Neural cell (in vitro differentiated cells): Measurements from ENCODE around the gene CSH1. TPM values are rescaled to one million over a fixed set of nuclear protein-coding genes. Genes with fewer than 3 reads are reported as not detected.
"Not testable (repeated sequence)": the region's sequence is repeated elsewhere in the genome, so short reads cannot be mapped to it uniquely, and the experiment has no call there.

Experiments used
- H2AFZ ChIP-seq: fragments of 200-600, 300-800 bp; sonication (generic), shearing (Covaris generic); 2 replicates; pipeline ENCODE4 v1.6.0; 2014; ENCODE audit warnings: low read depth, mild to moderate bottlenecking, antibody characterized with exemption, low read length, moderate library complexity
- H3F3A ChIP-seq: fragments of 200-600 bp; shearing (Covaris generic); 2 replicates; pipeline ENCODE4 v1.6.1; 2016; ENCODE audit warnings: mild to moderate bottlenecking, moderate library complexity, mixed read lengths, antibody characterized with exemption, low read length; ENCODE audit not compliant: insufficient read depth, poor library complexity, severe bottlenecking
- H3K27ac ChIP-seq: fragments of 200-600, 300-800 bp; sonication (generic), shearing (Covaris generic); 2 replicates; pipeline ENCODE4 v1.5.1; 2014; ENCODE audit warnings: mild to moderate bottlenecking, low read length, moderate library complexity
- H3K27me3 ChIP-seq: fragments of 300-800, 200-600 bp; sonication (generic), shearing (Covaris generic); 2 replicates; pipeline ENCODE4 v1.6.0; 2014; ENCODE audit warnings: mild to moderate bottlenecking, low read depth, low read length, moderate library complexity; ENCODE audit not compliant: insufficient read depth
- H3K36me3 ChIP-seq: fragments of 300-800, 200-600 bp; sonication (generic), shearing (Covaris generic); 2 replicates; pipeline ENCODE4 v1.5.1; 2014; ENCODE audit warnings: mild to moderate bottlenecking, antibody characterized with exemption, low read length, moderate library complexity; ENCODE audit not compliant: insufficient read depth
- H3K4me2 ChIP-seq: fragments of 300-800, 200-600 bp; sonication (generic), shearing (Covaris generic); 2 replicates; pipeline ENCODE4 v1.6.0; 2014; ENCODE audit warnings: mild to moderate bottlenecking, low read length
- H3K4me3 ChIP-seq: fragments of 300-800, 200-600 bp; sonication (generic), shearing (Covaris generic); 2 replicates; pipeline ENCODE4 v1.5.1; 2014; ENCODE audit warnings: mild to moderate bottlenecking, low read length, moderate library complexity
- H3K79me2 ChIP-seq: fragments of 200-600 bp; shearing (Covaris generic); replicated peaks from 2 replicates; pipeline ENCODE4 v1.6.0; 2014; ENCODE audit warnings: mild to moderate bottlenecking, low read length, moderate library complexity; ENCODE audit not compliant: insufficient read depth
- H3K9ac ChIP-seq: fragments of 300-800, 200-600 bp; sonication (generic), shearing (Covaris generic); 2 replicates; pipeline ENCODE4 v1.6.1; 2016; ENCODE audit warnings: mild to moderate bottlenecking, low read length, mixed read lengths
- H3K9me2 ChIP-seq: fragments of 200-600 bp; shearing (Covaris generic); 2 replicates; pipeline ENCODE4 v1.6.1; 2016; ENCODE audit warnings: mild to moderate bottlenecking, low read length, mixed read lengths; ENCODE audit not compliant: insufficient read depth
- H3K9me3 ChIP-seq: fragments of 200-600, 300-800 bp; sonication (generic), shearing (Covaris generic); 2 replicates; pipeline ENCODE4 v1.6.1; 2016; ENCODE audit warnings: mild to moderate bottlenecking, mixed run types, low read length, moderate library complexity, mixed read lengths
- H4K20me1 ChIP-seq: fragments of 200-600 bp; shearing (Covaris generic); 2 replicates; pipeline ENCODE4 v1.6.1; 2016; ENCODE audit warnings: mild to moderate bottlenecking, mixed run types; ENCODE audit not compliant: insufficient read depth
- EP300 ChIP-seq: fragments of 450-650 bp; conservative IDR thresholded peaks from 2 replicates; pipeline ENCODE4 v1.6.1; 2014; ENCODE audit warnings: antibody characterized with exemption, mild to moderate bottlenecking, moderate library complexity; ENCODE audit not compliant: poor library complexity, severe bottlenecking
- EZH2 ChIP-seq: fragments of 200-600, 300-800 bp; shearing (Covaris generic), sonication (generic); IDR thresholded peaks from 2 replicates; pipeline ENCODE4 v1.6.1; 2014; ENCODE audit warnings: antibody characterized with exemption, low read length, borderline replicate concordance, mild to moderate bottlenecking; ENCODE audit not compliant: insufficient read depth, poor library complexity, severe bottlenecking
- MXI1 ChIP-seq: fragments of 450-650 bp; conservative IDR thresholded peaks from 2 replicates; pipeline ENCODE4 v1.6.1; 2014; ENCODE audit warnings: antibody characterized with exemption, mild to moderate bottlenecking; ENCODE audit not compliant: poor library complexity, severe bottlenecking
- POLR2AphosphoS5 ChIP-seq: IDR thresholded peaks from 2 replicates; pipeline ENCODE4 v1.6.1; 2012
- RAD21 ChIP-seq: fragments of 450-650 bp; conservative IDR thresholded peaks from 2 replicates; pipeline ENCODE4 v1.6.1; 2014; ENCODE audit warnings: antibody characterized with exemption, mild to moderate bottlenecking, moderate library complexity
- SMC3 ChIP-seq: fragments of 450-650 bp; conservative IDR thresholded peaks from 2 replicates; pipeline ENCODE4 v1.6.1; 2014; ENCODE audit warnings: antibody characterized with exemption, mild to moderate bottlenecking, moderate library complexity; ENCODE audit not compliant: poor library complexity
- TAF1 ChIP-seq: IDR thresholded peaks from 2 replicates; pipeline ENCODE4 v1.6.1; 2012; ENCODE audit warnings: low read depth
- polyA minus RNA-seq: library from RNA; depleted of rRNA, polyadenylated mRNA; stranded (reverse); fragments of >200 nt; gene quantifications from 2 replicates; pipeline ENCODE4 v1.2.3, GENCODE V29; 2014
- polyA plus RNA-seq: library from polyadenylated mRNA; depleted of rRNA; stranded (reverse); fragments of >200 nt; gene quantifications from 2 replicates; pipeline ENCODE4 v1.2.3, GENCODE V29; 2014
- TF ChIP-seq, protein P1 (sequence below): IDR thresholded peaks from 2 replicates; pipeline ENCODE4 v1.6.1; 2012; ENCODE audit warnings: borderline replicate concordance
- TF ChIP-seq, protein P2 (sequence below): fragments of 450-650 bp; IDR thresholded peaks from 2 replicates; pipeline ENCODE4 v1.5.1; 2014; ENCODE audit warnings: antibody characterized with exemption, mild to moderate bottlenecking, moderate library complexity; ENCODE audit not compliant: poor library complexity, severe bottlenecking

Gene CSH1
- polyA plus RNA-seq (not detected in 2 replicates), polyA minus RNA-seq (not detected in 2 replicates)

DNA sequence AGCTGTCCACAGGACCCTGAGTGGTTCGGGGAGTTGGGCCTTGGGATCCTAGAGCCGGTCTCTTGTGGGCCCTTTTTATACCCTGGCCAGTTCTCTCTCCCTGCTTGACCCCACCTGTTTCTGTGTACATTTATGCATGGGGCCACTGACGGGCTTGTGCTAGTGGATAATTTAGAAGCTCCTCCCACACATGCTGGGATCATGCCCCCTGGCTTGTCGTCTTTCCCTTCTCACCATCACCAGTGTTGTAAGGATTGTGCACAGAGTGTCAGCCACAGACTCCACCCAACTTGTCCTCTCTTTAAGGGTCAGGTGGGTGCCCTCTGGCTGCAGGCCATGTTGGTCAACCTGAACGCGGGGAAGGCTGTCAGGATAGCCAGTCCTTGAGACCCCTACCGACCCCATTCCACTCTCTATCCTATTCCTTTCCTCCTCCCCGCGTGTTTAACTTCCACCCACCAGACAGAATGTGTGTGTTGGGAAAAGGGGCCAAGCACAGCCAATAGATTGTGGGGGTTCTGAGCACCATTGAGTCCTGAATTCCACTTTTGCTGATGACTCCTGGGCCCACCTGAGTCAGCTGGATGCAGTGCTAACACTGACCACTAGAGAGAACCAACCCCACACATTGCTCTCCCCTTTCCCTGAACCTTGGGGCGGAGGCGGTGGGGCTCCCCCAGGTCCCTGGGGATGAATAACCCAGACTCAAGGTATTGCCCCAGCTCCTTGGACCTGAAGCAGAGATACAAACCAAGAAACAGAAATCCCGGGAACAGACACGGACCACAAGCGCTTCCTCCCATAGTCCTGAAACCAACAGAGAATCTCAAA, at the start of gene CSH1:
Gene CSH1, minus strand, starts transcription at position 51 of the 831 bp plus-strand sequence. CDS start 63 bp downstream, outside the sequence.
- H3K9me2 ChIP-seq, H3K27me3 ChIP-seq, H3F3A ChIP-seq, H3K36me3 ChIP-seq, H2AFZ ChIP-seq, H3K4me2 ChIP-seq, H3K4me3 ChIP-seq, H3K9ac ChIP-seq, H4K20me1 ChIP-seq, H3K79me2 ChIP-seq, H3K9me3 ChIP-seq, H3K27ac ChIP-seq: not testable (repeated sequence)

DNA sequence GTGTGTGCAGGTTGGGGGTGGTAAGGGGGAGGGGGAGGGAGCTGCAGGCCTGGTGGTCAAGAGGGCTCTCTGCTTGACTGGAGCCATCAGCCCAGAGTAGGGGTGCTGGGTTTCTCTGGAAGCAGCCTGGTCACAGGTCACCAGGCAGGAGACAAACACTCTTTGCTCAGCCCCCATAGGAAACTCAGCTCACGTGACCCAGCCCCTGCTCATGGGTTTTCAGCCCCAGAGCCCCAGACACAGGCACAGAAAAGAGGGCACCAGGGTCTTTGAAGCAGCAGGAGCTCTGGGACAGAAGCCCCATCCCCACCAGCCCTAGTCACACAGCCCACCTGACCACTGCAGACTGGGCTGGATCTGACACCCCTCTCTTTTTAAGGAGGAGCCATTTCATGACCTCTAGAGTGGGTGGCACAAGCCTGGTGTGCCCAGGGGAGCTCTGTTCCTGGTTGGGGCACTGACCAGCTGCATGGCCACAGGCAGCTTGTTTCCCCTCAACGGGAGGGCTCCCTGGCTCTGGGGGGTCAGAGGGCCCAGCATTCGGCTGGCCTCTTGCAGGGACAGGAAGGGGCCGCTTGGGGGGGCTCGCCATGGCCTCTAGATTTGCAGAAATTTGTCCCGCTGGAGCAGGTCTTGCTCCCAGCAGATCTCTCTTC, 49.5 kb upstream of the CSH1 start:
- Histone ChIP-seq H3K9me3 (peaks cover 3% of the 10 kb centered on the region), H3K4me2 (no peak overlapping the region), H3K79me2 (no peaks in the 10 kb centered on the region), H3K9ac (no peak overlapping the region), H4K20me1 (no peaks in the 10 kb centered on the region), H3K27me3 (no peaks in the 10 kb centered on the region), H2AFZ (no peak overlapping the region), H3K9me2 (no peaks in the 10 kb centered on the region), H3K4me3 (no peak overlapping the region), H3K36me3 (no peaks in the 10 kb centered on the region), H3K27ac (no peak overlapping the region), H3F3A (no peaks in the 10 kb centered on the region)
- TF ChIP-seq TAF1 (no peak), MXI1 (no peak), EZH2 (no peak), SMC3 (no peak), POLR2AphosphoS5 (no peak), EP300 (no peak), RAD21 (no peak)
- TF ChIP-seq, protein P1, sequence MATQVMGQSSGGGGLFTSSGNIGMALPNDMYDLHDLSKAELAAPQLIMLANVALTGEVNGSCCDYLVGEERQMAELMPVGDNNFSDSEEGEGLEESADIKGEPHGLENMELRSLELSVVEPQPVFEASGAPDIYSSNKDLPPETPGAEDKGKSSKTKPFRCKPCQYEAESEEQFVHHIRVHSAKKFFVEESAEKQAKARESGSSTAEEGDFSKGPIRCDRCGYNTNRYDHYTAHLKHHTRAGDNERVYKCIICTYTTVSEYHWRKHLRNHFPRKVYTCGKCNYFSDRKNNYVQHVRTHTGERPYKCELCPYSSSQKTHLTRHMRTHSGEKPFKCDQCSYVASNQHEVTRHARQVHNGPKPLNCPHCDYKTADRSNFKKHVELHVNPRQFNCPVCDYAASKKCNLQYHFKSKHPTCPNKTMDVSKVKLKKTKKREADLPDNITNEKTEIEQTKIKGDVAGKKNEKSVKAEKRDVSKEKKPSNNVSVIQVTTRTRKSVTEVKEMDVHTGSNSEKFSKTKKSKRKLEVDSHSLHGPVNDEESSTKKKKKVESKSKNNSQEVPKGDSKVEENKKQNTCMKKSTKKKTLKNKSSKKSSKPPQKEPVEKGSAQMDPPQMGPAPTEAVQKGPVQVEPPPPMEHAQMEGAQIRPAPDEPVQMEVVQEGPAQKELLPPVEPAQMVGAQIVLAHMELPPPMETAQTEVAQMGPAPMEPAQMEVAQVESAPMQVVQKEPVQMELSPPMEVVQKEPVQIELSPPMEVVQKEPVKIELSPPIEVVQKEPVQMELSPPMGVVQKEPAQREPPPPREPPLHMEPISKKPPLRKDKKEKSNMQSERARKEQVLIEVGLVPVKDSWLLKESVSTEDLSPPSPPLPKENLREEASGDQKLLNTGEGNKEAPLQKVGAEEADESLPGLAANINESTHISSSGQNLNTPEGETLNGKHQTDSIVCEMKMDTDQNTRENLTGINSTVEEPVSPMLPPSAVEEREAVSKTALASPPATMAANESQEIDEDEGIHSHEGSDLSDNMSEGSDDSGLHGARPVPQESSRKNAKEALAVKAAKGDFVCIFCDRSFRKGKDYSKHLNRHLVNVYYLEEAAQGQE = no peak
- TF ChIP-seq, protein P2, sequence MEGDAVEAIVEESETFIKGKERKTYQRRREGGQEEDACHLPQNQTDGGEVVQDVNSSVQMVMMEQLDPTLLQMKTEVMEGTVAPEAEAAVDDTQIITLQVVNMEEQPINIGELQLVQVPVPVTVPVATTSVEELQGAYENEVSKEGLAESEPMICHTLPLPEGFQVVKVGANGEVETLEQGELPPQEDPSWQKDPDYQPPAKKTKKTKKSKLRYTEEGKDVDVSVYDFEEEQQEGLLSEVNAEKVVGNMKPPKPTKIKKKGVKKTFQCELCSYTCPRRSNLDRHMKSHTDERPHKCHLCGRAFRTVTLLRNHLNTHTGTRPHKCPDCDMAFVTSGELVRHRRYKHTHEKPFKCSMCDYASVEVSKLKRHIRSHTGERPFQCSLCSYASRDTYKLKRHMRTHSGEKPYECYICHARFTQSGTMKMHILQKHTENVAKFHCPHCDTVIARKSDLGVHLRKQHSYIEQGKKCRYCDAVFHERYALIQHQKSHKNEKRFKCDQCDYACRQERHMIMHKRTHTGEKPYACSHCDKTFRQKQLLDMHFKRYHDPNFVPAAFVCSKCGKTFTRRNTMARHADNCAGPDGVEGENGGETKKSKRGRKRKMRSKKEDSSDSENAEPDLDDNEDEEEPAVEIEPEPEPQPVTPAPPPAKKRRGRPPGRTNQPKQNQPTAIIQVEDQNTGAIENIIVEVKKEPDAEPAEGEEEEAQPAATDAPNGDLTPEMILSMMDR = no peak
